B cell (primary cell): Measurements from ENCODE around the gene TRPM2. TPM values are rescaled to one million over a fixed set of nuclear protein-coding genes. Genes with fewer than 3 reads are reported as not detected.

Experiments used
- ATAC-seq: fragments of 200-7000 bp; cut with Tn5 transposase; one replicate; pipeline ENCODE4 v1.10.0; 2021; ENCODE audit warnings: low read depth, mild to moderate bottlenecking, moderate number of reproducible peaks, moderate library complexity
- CTCF ChIA-PET: fragments of 350-600 bp; sonication (Branson Sonifier 250); formaldehyde crosslinking; loops from one replicate; lab custom pipeline; 2021; ENCODE audit warnings: antibody characterized with exemption, inconsistent platforms; lab: Charles Lee
- POLR2A ChIA-PET: fragments of 350-600 bp; sonication (Branson Sonifier 250); formaldehyde crosslinking; loops from one replicate; lab custom pipeline; 2021; ENCODE audit warnings: antibody characterized with exemption; lab: Charles Lee
- DNase-seq: peaks from one replicate; pipeline ENCODE4 v3.0.0; 2013
- H2AFZ ChIP-seq: 2 replicates; pipeline ENCODE4 v1.6.1; 2012; ENCODE audit warnings: mild to moderate bottlenecking, low read depth, low read length; ENCODE audit not compliant: insufficient read depth, poor library complexity, severe bottlenecking
- H3K27ac ChIP-seq, 2 donors: 1 replicate in 1 of 2; 2 replicates in 1 of 2; pipeline ENCODE4 v1.5.1; 2012 to 2013; ENCODE audit warnings: low read length in 2 of 2, mild to moderate bottlenecking in 2 of 2, moderate library complexity in 1 of 2
- H3K27me3 ChIP-seq, 4 experiments: fragments of 200-600 bp in 1 of 4; sonication (generic) in 1 of 4; replicated peaks in 1 of 4; 1 replicate in 2 of 4; 2 replicates in 2 of 4; pipeline versions ENCODE4 v1.6.1 to v1.7.0; 2013 to 2016; ENCODE audit warnings: low read length in 3 of 4, mild to moderate bottlenecking in 2 of 4, mixed read lengths in 1 of 4, moderate library complexity in 1 of 4; ENCODE audit not compliant: insufficient read depth in 4 of 4, control insufficient read depth in 3 of 4; ENCODE audit errors: control extremely low read depth in 1 of 4
- H3K36me3 ChIP-seq, 2 experiments: replicated peaks in 1 of 2; 1 replicate in 1 of 2; 2 replicates in 1 of 2; pipeline versions ENCODE4 v1.6.1 to v1.7.1; 2013; ENCODE audit warnings: low read length in 1 of 2; ENCODE audit not compliant: insufficient read depth in 2 of 2, control insufficient read depth in 1 of 2; ENCODE audit errors: control extremely low read depth in 1 of 2, extremely low read depth in 1 of 2
- H3K4me1 ChIP-seq, 2 donors: fragments of 200-600 bp in 1 of 2; sonication (generic) in 1 of 2; 1 replicate in 1 of 2; 2 replicates in 1 of 2; pipeline versions ENCODE4 v1.5.1 to v1.6.1; 2013 to 2017; ENCODE audit warnings: low read length in 2 of 2; ENCODE audit not compliant: control insufficient read depth in 2 of 2, insufficient read depth in 2 of 2
- H3K4me2 ChIP-seq: replicated peaks from 2 replicates; pipeline ENCODE3; 2012; ENCODE audit warnings: mild to moderate bottlenecking, low read depth, low read length; ENCODE audit not compliant: poor library complexity, severe bottlenecking
- H3K4me3 ChIP-seq, 5 experiments: fragments of 200-600 bp in 1 of 5; sonication (generic) in 1 of 5; 1 replicate in 3 of 5; 2 replicates in 2 of 5; pipeline versions ENCODE4 v1.5.1 to v1.7.0; 2011 to 2016; ENCODE audit warnings: low read length in 4 of 5, mild to moderate bottlenecking in 4 of 5, low read depth in 2 of 5, control low read depth in 1 of 5, moderate library complexity in 1 of 5; ENCODE audit not compliant: insufficient read depth in 1 of 5; ENCODE audit errors: control extremely low read depth in 1 of 5, extremely low read depth in 1 of 5
- H3K79me2 ChIP-seq: fragments of 200-600 bp; sonication (generic); one replicate; pipeline ENCODE4 v1.6.0; 2016; ENCODE audit warnings: low read length; ENCODE audit not compliant: control insufficient read depth, insufficient read depth
- H3K9ac ChIP-seq: fragments of 200-600 bp; sonication (generic); 2 replicates; pipeline ENCODE4 v1.6.1; 2017; ENCODE audit warnings: mild to moderate bottlenecking, low read length, moderate library complexity
- H3K9me3 ChIP-seq, 3 donors: one replicate each; pipeline versions ENCODE4 v1.6.1 to v1.7.1; 2013; ENCODE audit warnings: low read length in 2 of 3; ENCODE audit not compliant: control insufficient read depth in 2 of 3, insufficient read depth in 1 of 3; ENCODE audit errors: control extremely low read depth in 1 of 3
- H4K20me1 ChIP-seq: 2 replicates; pipeline ENCODE4 v1.6.0; 2012; ENCODE audit warnings: mild to moderate bottlenecking, low read length; ENCODE audit not compliant: insufficient read depth, control insufficient read depth, poor library complexity, severe bottlenecking
- H3K27ac Mint-ChIP-seq: one replicate; pipeline ENCODE4 v1.8.0; 2021; ENCODE audit warnings: mixed read lengths
- H3K27me3 Mint-ChIP-seq: one replicate; pipeline ENCODE4 v1.8.0; 2021; ENCODE audit warnings: mixed read lengths
- H3K4me1 Mint-ChIP-seq: one replicate; pipeline ENCODE4 v1.8.0; 2021; ENCODE audit warnings: mixed read lengths
- H3K4me3 Mint-ChIP-seq: one replicate; pipeline ENCODE4 v1.8.0; 2021; ENCODE audit warnings: mixed read lengths
- H3K9me3 Mint-ChIP-seq: one replicate; pipeline ENCODE4 v1.8.0; 2022; ENCODE audit warnings: mixed read lengths; ENCODE audit not compliant: insufficient read depth
- CTCF ChIP-seq: fragments of 200-600 bp; IDR thresholded peaks from one replicate; pipeline ENCODE4 v1.8.0; 2022; ENCODE audit warnings: antibody characterized with exemption, mild to moderate bottlenecking
- EZH2 ChIP-seq: IDR thresholded peaks from 2 replicates; pipeline ENCODE4 v1.6.1; 2012; ENCODE audit warnings: borderline replicate concordance, low read depth, mild to moderate bottlenecking, moderate library complexity, low read length; ENCODE audit not compliant: insufficient read depth, poor library complexity, severe bottlenecking
- WGBS: methylation state at CpG from one replicate; pipeline ENCODE4 v1.1.5; 2013; ENCODE audit warnings: missing lambda C conversion rate; ENCODE audit not compliant: insufficient coverage; 5-methylcytosine and 5-hydroxymethylcytosine counted together
- intact Hi-C: fragments of 100-400 bp; cut with micrococcal nuclease; formaldehyde crosslinking; loops from one replicate; pipeline ENCODE4 v1.10.0; 2022
- polyA plus RNA-seq: library from polyadenylated mRNA; depleted of rRNA; stranded (reverse); fragments of >200 nt; gene quantifications from 2 replicates; pipeline ENCODE4 v1.2.3, GENCODE V29; 2012
- total RNA-seq, 2 donors: library from RNA; stranded (reverse); fragments of 120-200 nt in 1 of 2; gene quantifications; 1 replicate in 1 of 2; 2 replicates in 1 of 2; pipeline versions ENCODE4 v1.2.3 to v1.2.4, GENCODE V29; 2013 to 2022

The TRPM2 gene
- total and polyA plus RNA-seq, 2 donors (not counting 1 experiment from before 2014, with no cell fraction given): 1.6 to 8.4 TPM

GRCh38 chr21:44318489-44319285 lies 34.7 kb upstream of the TRPM2 start:
- Histone ChIP-seq H3K9ac (no peak overlapping the region), H3K9me3 (no peaks in the 10 kb centered on the region), H4K20me1 (peaks cover 65% of the 10 kb centered on the region), H2AFZ (no peak overlapping the region), H3K4me2 (no peak overlapping the region), H3K79me2 (no peaks in the 10 kb centered on the region), H3K4me3 (no peak overlapping the region), H3K27me3 (no peaks in the 10 kb centered on the region), H3K36me3 (peaks cover 0 to 82% of the 10 kb centered on the region in 2 experiments), H3K4me1 (no peaks in the 10 kb centered on the region), H3K27ac (no peak overlapping the region)
- H3K27ac Mint-ChIP-seq: no peak overlapping the region
- intact Hi-C loops: no loop called here
- no peaks in the 10 kb centered on the region for H3K4me1 Mint-ChIP-seq
- ChIA-PET POLR2A (no interaction called here), CTCF (no interaction called here)
- H3K27me3 Mint-ChIP-seq: no peaks in the 10 kb centered on the region
- no peak for ATAC-seq
- 96% methylated on average over 25 of the region's 25 CpGs for WGBS
- no peak for TF ChIP-seq CTCF
- no peak for TF ChIP-seq EZH2
- H3K9me3 Mint-ChIP-seq: no peaks in the 10 kb centered on the region
- H3K4me3 Mint-ChIP-seq: no peak overlapping the region
- DNase-seq: no peak

GRCh38 chr21:44319407-44320065 lies 33.9 kb upstream of the TRPM2 start:
- Histone ChIP-seq H3K4me2 (no peak overlapping the region), H3K27ac (no peak overlapping the region), H3K79me2 (no peaks in the 10 kb centered on the region), H3K9ac (no peak overlapping the region), H3K4me1 (no peaks in the 10 kb centered on the region), H3K4me3 (no peak overlapping the region), H3K36me3 (peaks cover 0 to 84% of the 10 kb centered on the region in 2 experiments), H2AFZ (no peak overlapping the region), H3K27me3 (no peaks in the 10 kb centered on the region), H4K20me1 (peaks cover 57% of the 10 kb centered on the region), H3K9me3 (no peaks in the 10 kb centered on the region)
- intact Hi-C loops: no loop called here
- no peak for TF ChIP-seq EZH2
- no peak for TF ChIP-seq CTCF
- no peak overlapping the region for H3K4me3 Mint-ChIP-seq
- no peak overlapping the region for H3K27ac Mint-ChIP-seq
- DNase-seq (no peak), ATAC-seq (no peak)
- POLR2A ChIA-PET: no interaction called here
- CTCF ChIA-PET: interaction anchor here (0.8 kb wide), 1 partner anchor 306 kb away, joined by 4 read pairs; no protein-coding TSS in a partner anchor
- no peaks in the 10 kb centered on the region for H3K9me3 Mint-ChIP-seq
- no peaks in the 10 kb centered on the region for H3K4me1 Mint-ChIP-seq
- H3K27me3 Mint-ChIP-seq: no peaks in the 10 kb centered on the region
- 95% methylated on average over 34 of the region's 35 CpGs for WGBS
